ENCODE measurements around the gene PDF.

Gene PDF

GRCh38 chr16:69339289-69340094 is 9.1 kb upstream of the PDF start, which contains the start of the genes COG8 and NIP7:
TSS of gene COG8 (minus strand) at chr16:69339564. CDS start at chr16:69339552, 12 bp downstream.
TSS of gene NIP7 (plus strand) at chr16:69339772. CDS start at chr16:69339830, 58 bp downstream.
- DNase-seq (ENCODE audit: low read depth), result peak; percentile 99

GRCh38 chr16:69338557-69339288 is 8.3 kb upstream of the PDF start:
- DNase-seq (ENCODE audit: low read depth), result no peak

- DNase-seq (ENCODE audit: low read depth), result no peak
These were observed 4.3 kb upstream of the PDF start for GRCh38 chr16:69334696-69335095.

GRCh38 chr16:69329369-69330285 is 761 bp downstream of the PDF start:
- no peak for DNase-seq (ENCODE audit: low read depth)

GRCh38 chr16:69328854-69329316 is 1.5 kb downstream of the PDF start:
- no peak for DNase-seq (ENCODE audit: low read depth)

GRCh38 chr16:69327585-69328310 is 2.6 kb downstream of the PDF start:
- no peak for DNase-seq (ENCODE audit: low read depth)

- no peak for DNase-seq (ENCODE audit: low read depth)
These were observed 4.1 kb downstream of the PDF start for GRCh38 chr16:69326172-69326873.

- no peak for DNase-seq (ENCODE audit: low read depth)
These were observed 4.6 kb downstream of the PDF start for GRCh38 chr16:69325784-69326171.

GRCh38 chr16:69324585-69325253 is 5.7 kb downstream of the PDF start:
- no peak for DNase-seq (ENCODE audit: low read depth)

GRCh38 chr16:69324013-69324531 is 6.3 kb downstream of the PDF start:
- no peak for DNase-seq (ENCODE audit: low read depth)

- no peak for DNase-seq (ENCODE audit: low read depth)
These were observed 7.0 kb downstream of the PDF start for GRCh38 chr16:69323415-69323814.

- no peak for DNase-seq (ENCODE audit: low read depth)
These were observed 8.0 kb downstream of the PDF start for GRCh38 chr16:69322343-69322742.

- no peak for DNase-seq (ENCODE audit: low read depth)
These were observed 9.3 kb downstream of the PDF start for GRCh38 chr16:69321080-69321479.

- DNase-seq (ENCODE audit: low read depth), result no peak
These were observed 9.7 kb downstream of the PDF start for GRCh38 chr16:69320740-69321073.

- no peak for DNase-seq (ENCODE audit: low read depth)
These were observed 10.3 kb downstream of the PDF start for GRCh38 chr16:69319826-69320739.

GRCh38 chr16:69319381-69319780 is 11.0 kb downstream of the PDF start:
- no peak for DNase-seq (ENCODE audit: low read depth)

GRCh38 chr16:69318911-69319289 is 11.5 kb downstream of the PDF start:
- no peak for DNase-seq (ENCODE audit: low read depth)

GRCh38 chr16:69318177-69318910 is 12.0 kb downstream of the PDF start:
- DNase-seq (ENCODE audit: low read depth), result no peak
